Measurements from ENCODE around the gene METTL18. TPM values are rescaled to one million over a fixed set of nuclear protein-coding genes. Genes with fewer than 3 reads are reported as not detected.

METTL18 gene
- total and polyA plus RNA-seq, 2 of the 13 experiments (the other 11 are each of a cell fraction or from before 2014, with no cell fraction given): 2.7 to 6.7 TPM

DNA sequence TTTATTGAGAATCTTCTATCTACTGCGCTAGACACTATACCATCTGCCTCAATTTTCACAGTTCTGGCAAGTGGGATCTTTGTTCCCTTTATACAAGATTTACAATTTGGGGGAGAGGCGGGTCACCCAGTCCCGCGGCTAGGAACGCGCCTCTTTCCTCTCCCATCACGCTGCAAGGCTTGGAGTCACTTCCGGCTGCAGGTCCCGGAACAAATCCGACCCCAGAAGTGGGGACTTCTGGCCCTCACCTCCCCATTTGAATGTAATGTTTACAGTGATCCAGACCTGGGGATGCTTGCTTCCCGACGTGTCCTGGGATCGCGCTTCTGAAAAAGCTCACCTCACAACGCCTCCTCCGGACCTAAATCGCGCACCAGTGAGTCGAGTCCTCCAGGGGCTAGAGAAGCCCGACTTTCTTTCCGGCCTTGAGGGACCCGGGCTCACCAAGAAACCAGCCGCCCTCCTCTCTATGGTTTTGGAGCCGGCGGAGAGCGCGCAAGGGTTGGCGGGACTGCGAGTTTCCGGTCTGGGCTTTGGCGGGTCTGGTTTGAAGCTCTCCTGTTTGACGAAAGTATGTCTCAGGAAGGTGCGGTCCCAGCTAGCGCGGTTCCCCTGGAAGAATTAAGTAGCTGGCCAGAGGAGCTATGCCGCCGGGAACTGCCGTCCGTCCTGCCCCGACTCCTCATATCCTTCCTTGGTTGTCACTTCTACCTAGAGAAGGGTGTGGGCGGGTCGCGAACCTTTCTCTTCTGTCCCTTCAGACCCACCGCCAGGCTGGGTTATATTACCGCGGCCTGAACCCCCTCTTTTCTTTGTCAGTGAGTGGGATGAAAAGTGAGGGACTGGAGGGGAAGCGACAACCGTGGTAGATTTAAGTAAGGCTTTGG, at the start of gene METTL18 (continued):
- TF ChIP-seq, protein P1, sequence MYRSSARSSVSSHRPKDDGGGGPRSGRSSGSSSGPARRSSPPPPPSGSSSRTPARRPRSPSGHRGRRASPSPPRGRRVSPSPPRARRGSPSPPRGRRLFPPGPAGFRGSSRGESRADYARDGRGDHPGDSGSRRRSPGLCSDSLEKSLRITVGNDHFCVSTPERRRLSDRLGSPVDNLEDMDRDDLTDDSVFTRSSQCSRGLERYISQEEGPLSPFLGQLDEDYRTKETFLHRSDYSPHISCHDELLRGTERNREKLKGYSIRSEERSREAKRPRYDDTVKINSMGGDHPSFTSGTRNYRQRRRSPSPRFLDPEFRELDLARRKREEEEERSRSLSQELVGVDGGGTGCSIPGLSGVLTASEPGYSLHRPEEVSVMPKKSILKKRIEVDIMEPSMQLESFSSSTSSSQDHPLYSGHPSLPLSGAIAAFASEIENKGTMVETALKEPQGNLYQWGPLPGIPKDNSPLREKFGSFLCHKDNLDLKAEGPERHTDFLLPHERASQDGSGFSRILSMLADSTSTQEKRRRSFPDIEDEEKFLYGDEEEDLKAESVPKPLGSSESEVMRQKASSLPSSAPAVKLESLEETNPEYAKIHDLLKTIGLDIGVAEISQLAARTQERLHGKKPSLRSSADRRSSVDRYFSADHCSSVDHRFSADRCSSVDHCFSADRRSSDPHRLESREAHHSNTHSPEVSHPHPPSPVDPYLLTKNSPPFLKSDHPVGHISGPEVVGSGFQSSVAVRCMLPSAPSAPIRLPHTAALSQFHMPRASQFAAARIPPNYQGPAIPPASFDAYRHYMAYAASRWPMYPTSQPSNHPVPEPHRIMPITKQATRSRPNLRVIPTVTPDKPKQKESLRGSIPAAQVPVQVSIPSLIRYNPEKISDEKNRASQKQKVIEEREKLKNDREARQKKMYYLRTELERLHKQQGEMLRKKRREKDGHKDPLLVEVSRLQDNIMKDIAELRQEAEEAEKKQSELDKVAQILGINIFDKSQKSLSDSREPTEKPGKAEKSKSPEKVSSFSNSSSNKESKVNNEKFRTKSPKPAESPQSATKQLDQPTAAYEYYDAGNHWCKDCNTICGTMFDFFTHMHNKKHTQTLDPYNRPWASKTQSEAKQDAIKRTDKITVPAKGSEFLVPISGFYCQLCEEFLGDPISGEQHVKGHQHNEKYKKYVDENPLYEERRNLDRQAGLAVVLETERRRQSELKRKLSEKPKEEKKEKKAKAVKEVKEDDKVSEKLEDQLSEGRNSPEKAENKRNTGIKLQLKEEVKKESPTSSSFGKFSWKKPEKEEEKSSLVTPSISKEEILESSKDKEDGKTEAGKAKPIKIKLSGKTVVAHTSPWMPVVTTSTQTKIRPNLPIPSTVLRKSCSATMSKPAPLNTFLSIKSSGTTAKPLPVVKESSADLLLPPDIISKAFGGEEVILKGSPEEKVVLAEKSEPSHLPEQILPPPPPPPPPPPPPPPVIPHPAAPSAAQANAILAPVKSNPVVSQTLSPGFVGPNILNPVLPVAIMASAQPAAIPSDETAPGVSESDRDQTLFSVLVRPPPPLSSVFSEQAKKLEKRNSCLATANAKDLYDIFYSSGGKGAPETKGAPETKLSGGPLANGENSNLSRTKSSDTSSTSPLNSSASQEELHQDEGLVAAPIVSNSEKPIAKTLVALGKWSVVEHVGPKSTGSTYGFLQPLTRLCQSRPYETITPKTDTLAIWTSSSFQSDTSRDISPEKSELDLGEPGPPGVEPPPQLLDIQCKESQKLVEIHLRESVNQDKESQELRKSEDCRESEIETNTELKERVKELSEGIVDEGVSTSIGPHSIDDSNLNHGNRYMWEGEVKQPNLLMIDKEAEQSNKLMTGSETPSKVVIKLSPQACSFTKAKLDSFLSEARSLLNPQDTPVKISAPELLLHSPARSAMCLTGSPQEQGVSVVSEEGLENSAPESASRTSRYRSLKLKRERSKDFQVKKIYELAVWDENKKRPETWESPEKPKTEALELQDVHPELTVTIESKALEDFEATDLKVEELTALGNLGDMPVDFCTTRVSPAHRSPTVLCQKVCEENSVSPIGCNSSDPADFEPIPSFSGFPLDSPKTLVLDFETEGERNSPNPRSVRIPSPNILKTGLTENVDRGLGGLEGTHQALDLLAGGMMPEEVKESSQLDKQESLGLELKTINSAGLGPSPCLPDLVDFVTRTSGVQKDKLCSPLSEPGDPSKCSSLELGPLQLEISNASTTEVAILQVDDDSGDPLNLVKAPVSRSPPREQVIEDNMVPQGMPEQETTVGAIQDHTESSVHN (CRISPR knock-in tag; IDR thresholded peaks at IDR 0.05): no peak
- 0 out of 2 replicates have a peak, but pooled peaks have one; percentile 51 for TF ChIP-seq PHF21A (CRISPR knock-in tag; IDR thresholded peaks at IDR 0.05)
- peak; percentile 54 for TF ChIP-seq HNRNPLL (IDR thresholded peaks at IDR 0.05; ENCODE audit: low read depth, low read length, poor library complexity, severe bottlenecking)
- no peak for TF ChIP-seq NFATC3 (CRISPR knock-in tag; IDR thresholded peaks at IDR 0.05)
- TF ChIP-seq ZNF329 (CRISPR knock-in tag; IDR thresholded peaks at IDR 0.05; ENCODE audit: low read depth): no peak
- no peak for TF ChIP-seq TMF1 (CRISPR knock-in tag; IDR thresholded peaks at IDR 0.05; ENCODE audit: low read depth)
- no peak for TF ChIP-seq PCBP2 (optimal IDR thresholded peaks at IDR 0.05; ENCODE audit: low read depth, low read length, poor library complexity, severe bottlenecking)
- TF ChIP-seq PHF8 (CRISPR knock-in tag; IDR thresholded peaks at IDR 0.05): peak; percentile 84
- TF ChIP-seq, protein P2, sequence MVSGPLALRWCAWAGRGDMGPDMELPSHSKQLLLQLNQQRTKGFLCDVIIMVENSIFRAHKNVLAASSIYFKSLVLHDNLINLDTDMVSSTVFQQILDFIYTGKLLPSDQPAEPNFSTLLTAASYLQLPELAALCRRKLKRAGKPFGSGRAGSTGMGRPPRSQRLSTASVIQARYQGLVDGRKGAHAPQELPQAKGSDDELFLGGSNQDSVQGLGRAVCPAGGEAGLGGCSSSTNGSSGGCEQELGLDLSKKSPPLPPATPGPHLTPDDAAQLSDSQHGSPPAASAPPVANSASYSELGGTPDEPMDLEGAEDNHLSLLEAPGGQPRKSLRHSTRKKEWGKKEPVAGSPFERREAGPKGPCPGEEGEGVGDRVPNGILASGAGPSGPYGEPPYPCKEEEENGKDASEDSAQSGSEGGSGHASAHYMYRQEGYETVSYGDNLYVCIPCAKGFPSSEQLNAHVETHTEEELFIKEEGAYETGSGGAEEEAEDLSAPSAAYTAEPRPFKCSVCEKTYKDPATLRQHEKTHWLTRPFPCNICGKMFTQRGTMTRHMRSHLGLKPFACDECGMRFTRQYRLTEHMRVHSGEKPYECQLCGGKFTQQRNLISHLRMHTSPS (CRISPR knock-in tag; IDR thresholded peaks at IDR 0.05; ENCODE audit: low read depth): no peak
- TF ChIP-seq, protein P3, sequence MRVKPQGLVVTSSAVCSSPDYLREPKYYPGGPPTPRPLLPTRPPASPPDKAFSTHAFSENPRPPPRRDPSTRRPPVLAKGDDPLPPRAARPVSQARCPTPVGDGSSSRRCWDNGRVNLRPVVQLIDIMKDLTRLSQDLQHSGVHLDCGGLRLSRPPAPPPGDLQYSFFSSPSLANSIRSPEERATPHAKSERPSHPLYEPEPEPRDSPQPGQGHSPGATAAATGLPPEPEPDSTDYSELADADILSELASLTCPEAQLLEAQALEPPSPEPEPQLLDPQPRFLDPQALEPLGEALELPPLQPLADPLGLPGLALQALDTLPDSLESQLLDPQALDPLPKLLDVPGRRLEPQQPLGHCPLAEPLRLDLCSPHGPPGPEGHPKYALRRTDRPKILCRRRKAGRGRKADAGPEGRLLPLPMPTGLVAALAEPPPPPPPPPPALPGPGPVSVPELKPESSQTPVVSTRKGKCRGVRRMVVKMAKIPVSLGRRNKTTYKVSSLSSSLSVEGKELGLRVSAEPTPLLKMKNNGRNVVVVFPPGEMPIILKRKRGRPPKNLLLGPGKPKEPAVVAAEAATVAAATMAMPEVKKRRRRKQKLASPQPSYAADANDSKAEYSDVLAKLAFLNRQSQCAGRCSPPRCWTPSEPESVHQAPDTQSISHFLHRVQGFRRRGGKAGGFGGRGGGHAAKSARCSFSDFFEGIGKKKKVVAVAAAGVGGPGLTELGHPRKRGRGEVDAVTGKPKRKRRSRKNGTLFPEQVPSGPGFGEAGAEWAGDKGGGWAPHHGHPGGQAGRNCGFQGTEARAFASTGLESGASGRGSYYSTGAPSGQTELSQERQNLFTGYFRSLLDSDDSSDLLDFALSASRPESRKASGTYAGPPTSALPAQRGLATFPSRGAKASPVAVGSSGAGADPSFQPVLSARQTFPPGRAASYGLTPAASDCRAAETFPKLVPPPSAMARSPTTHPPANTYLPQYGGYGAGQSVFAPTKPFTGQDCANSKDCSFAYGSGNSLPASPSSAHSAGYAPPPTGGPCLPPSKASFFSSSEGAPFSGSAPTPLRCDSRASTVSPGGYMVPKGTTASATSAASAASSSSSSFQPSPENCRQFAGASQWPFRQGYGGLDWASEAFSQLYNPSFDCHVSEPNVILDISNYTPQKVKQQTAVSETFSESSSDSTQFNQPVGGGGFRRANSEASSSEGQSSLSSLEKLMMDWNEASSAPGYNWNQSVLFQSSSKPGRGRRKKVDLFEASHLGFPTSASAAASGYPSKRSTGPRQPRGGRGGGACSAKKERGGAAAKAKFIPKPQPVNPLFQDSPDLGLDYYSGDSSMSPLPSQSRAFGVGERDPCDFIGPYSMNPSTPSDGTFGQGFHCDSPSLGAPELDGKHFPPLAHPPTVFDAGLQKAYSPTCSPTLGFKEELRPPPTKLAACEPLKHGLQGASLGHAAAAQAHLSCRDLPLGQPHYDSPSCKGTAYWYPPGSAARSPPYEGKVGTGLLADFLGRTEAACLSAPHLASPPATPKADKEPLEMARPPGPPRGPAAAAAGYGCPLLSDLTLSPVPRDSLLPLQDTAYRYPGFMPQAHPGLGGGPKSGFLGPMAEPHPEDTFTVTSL (CRISPR knock-in tag; IDR thresholded peaks at IDR 0.05; ENCODE audit: borderline replicate concordance): no peak
- TF ChIP-seq KLF12 (CRISPR knock-in tag; IDR thresholded peaks at IDR 0.05; ENCODE audit: borderline replicate concordance): no peak
